HG03460 (cell line): Measurements from ENCODE around the gene TSSK3.

Source experiments
- ATAC-seq: cut with Tn5 transposase; IDR thresholded peaks from one replicate; pipeline ENCODE4 v1.9.1; 2021; ENCODE audit not compliant: unreplicated experiment

TSSK3 gene

GRCh38 chr1:32361674-32362473 lies 465 bp upstream of the TSSK3 start:
- ATAC-seq = no peak

- no peak for ATAC-seq
Observed at GRCh38 chr1:32363713-32364112, 1.4 kb downstream of the TSSK3 start.

- ATAC-seq = no peak
Observed at GRCh38 chr1:32364836-32365235, 2.5 kb downstream of the TSSK3 start.

GRCh38 chr1:32365445-32365844 lies 3.1 kb downstream of the TSSK3 start:
- ATAC-seq = no peak

- no peak for ATAC-seq
Observed at GRCh38 chr1:32367912-32368635, 5.7 kb downstream of the TSSK3 start.

- ATAC-seq = peak; percentile 61
Observed at GRCh38 chr1:32372149-32372756, 9.9 kb downstream of the TSSK3 start.

- no peak for ATAC-seq
Observed at GRCh38 chr1:32373996-32374592, 11.8 kb downstream of the TSSK3 start.

GRCh38 chr1:32376199-32376598 lies 13.9 kb downstream of the TSSK3 start:
- ATAC-seq = no peak

GRCh38 chr1:32377541-32378220 lies 15.3 kb downstream of the TSSK3 start:
- ATAC-seq = no peak

GRCh38 chr1:32380057-32380456 lies 17.7 kb downstream of the TSSK3 start:
- ATAC-seq = no peak

GRCh38 chr1:32386676-32387392 lies 24.5 kb downstream of the TSSK3 start:
- ATAC-seq = no peak

GRCh38 chr1:32388641-32389040 lies 26.3 kb downstream of the TSSK3 start:
- ATAC-seq = no peak

- no peak for ATAC-seq
Observed at GRCh38 chr1:32390904-32391870, 28.8 kb downstream of the TSSK3 start.

- ATAC-seq = no peak
Observed at GRCh38 chr1:32392325-32392724, 30.0 kb downstream of the TSSK3 start.

GRCh38 chr1:32393136-32393535 lies 30.8 kb downstream of the TSSK3 start:
- no peak for ATAC-seq

GRCh38 chr1:32393832-32394140 lies 31.4 kb downstream of the TSSK3 start:
- peak; percentile 7 for ATAC-seq

- peak; percentile 91 for ATAC-seq
Observed at GRCh38 chr1:32394141-32394889, 32.0 kb downstream of the TSSK3 start, which contains the start of gene BSDC1. TSS of gene BSDC1 (minus strand) at chr1:32394441. CDS start at chr1:32394414, 27 bp downstream.

GRCh38 chr1:32394890-32395432 lies 32.6 kb downstream of the TSSK3 start:
- peak; percentile 5 for ATAC-seq
